T-cell (primary cell): Measurements from ENCODE around the gene NPBWR2. TPM values are rescaled to one million over a fixed set of nuclear protein-coding genes. Genes with fewer than 3 reads are reported as not detected.

Source experiments
- ATAC-seq, 4 experiments: fragments of 200-7000 bp in 3 of 4; fragments of 150-1000 bp in 1 of 4; cut with Tn5 transposase; replicated peaks in 1 of 4; 1 replicate in 3 of 4; 2 replicates in 1 of 4; pipeline ENCODE4 v1.10.0; 2021; ENCODE audit warnings: moderate library complexity in 3 of 4, mild to moderate bottlenecking in 2 of 4, moderate number of reproducible peaks in 1 of 4
- CTCF ChIA-PET, 2 donors: fragments of 300-600 bp; sonication (Branson Sonifier 250); formaldehyde crosslinking; loops; one replicate each; lab custom pipeline; 2022; ENCODE audit warnings: antibody characterized with exemption in 2 of 2; lab: Charles Lee
- POLR2A ChIA-PET, 2 donors: fragments of 300-600 bp; sonication (Branson Sonifier 250); formaldehyde crosslinking; loops; one replicate each; lab custom pipeline; 2022; ENCODE audit warnings: antibody characterized with exemption in 2 of 2; lab: Charles Lee
- DNase-seq, 35 experiments: peaks; one replicate each; pipeline versions ENCODE4 v3.0.0 to v3.0.0-alpha.2; 2013 to 2023
- H3K27ac ChIP-seq: one replicate; pipeline ENCODE4 v1.5.1; 2013; ENCODE audit warnings: low read length
- H3K27me3 ChIP-seq, 2 experiments: replicated peaks in 1 of 2; 1 replicate in 1 of 2; 2 replicates in 1 of 2; pipeline versions ENCODE4 v1.6.1 to v1.7.0; 2013; ENCODE audit warnings: low read length in 1 of 2, mixed read lengths in 1 of 2; ENCODE audit not compliant: control insufficient read depth in 2 of 2, insufficient read depth in 2 of 2; ENCODE audit errors: extremely low read depth in 1 of 2
- H3K36me3 ChIP-seq, 2 donors: 1 replicate in 1 of 2; 2 replicates in 1 of 2; pipeline versions ENCODE4 v1.6.1 to v1.7.0; 2013; ENCODE audit warnings: low read length in 1 of 2; ENCODE audit not compliant: control insufficient read depth in 2 of 2, insufficient read depth in 1 of 2; ENCODE audit errors: extremely low read depth in 1 of 2
- H3K4me1 ChIP-seq, 2 experiments: 1 replicate in 1 of 2; 2 replicates in 1 of 2; pipeline versions ENCODE4 v1.6.1 to v1.7.0; 2013; ENCODE audit warnings: low read length in 2 of 2, mixed read lengths in 1 of 2; ENCODE audit not compliant: insufficient read depth in 2 of 2, control insufficient read depth in 1 of 2; ENCODE audit errors: extremely low read depth in 1 of 2
- H3K4me3 ChIP-seq, 2 donors: 1 replicate in 1 of 2; 2 replicates in 1 of 2; pipeline versions ENCODE4 v1.5.1 to v1.7.0; 2013; ENCODE audit warnings: mild to moderate bottlenecking in 2 of 2, low read length in 1 of 2, moderate library complexity in 1 of 2; ENCODE audit not compliant: control insufficient read depth in 1 of 2; ENCODE audit errors: extremely low read depth in 1 of 2
- H3K9me3 ChIP-seq: 2 replicates; pipeline ENCODE4 v1.7.0; 2013
- H3K27ac Mint-ChIP-seq, 2 donors: one replicate each; pipeline ENCODE4 v1.8.0; 2020 to 2021; ENCODE audit warnings: mild to moderate bottlenecking in 2 of 2, mixed read lengths in 2 of 2
- H3K27me3 Mint-ChIP-seq, 2 donors: one replicate each; pipeline ENCODE4 v1.8.0; 2021 to 2022; ENCODE audit warnings: mixed read lengths in 2 of 2
- H3K36me3 Mint-ChIP-seq: one replicate; pipeline ENCODE4 v1.8.0; 2021; ENCODE audit warnings: mixed read lengths
- H3K4me1 Mint-ChIP-seq, 3 donors: one replicate each; pipeline ENCODE4 v1.8.0; 2020 to 2022; ENCODE audit warnings: mixed read lengths in 3 of 3, mild to moderate bottlenecking in 1 of 3
- H3K4me3 Mint-ChIP-seq, 3 donors: one replicate each; pipeline ENCODE4 v1.8.0; 2020 to 2022; ENCODE audit warnings: mild to moderate bottlenecking in 3 of 3, mixed read lengths in 3 of 3, moderate library complexity in 3 of 3
- H3K9me3 Mint-ChIP-seq, 3 donors: one replicate each; pipeline ENCODE4 v1.8.0; 2020 to 2022; ENCODE audit warnings: mixed read lengths in 3 of 3
- WGBS: methylation state at CpG from one replicate; pipeline ENCODE4 v1.1.5; 2013; ENCODE audit warnings: missing lambda C conversion rate; ENCODE audit not compliant: insufficient coverage; 5-methylcytosine and 5-hydroxymethylcytosine counted together
- total RNA-seq, 35 experiments: library from RNA in 6 of 35; stranded (reverse) in 6 of 35; fragments of 120-200 nt in 1 of 35; gene quantifications; one replicate each; pipeline versions ENCODE4 v1.2.1 to v1.2.4 and lab custom pipeline; 2013 to 2026

The NPBWR2 gene, protein sequence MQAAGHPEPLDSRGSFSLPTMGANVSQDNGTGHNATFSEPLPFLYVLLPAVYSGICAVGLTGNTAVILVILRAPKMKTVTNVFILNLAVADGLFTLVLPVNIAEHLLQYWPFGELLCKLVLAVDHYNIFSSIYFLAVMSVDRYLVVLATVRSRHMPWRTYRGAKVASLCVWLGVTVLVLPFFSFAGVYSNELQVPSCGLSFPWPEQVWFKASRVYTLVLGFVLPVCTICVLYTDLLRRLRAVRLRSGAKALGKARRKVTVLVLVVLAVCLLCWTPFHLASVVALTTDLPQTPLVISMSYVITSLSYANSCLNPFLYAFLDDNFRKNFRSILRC
- total RNA-seq (not detected), total RNA-seq (lab: John Stamatoyannopoulos, UW) (0 to 0.12 (median 0) reads per million in 29 experiments)
- not detected for total RNA-seq (2013)

DNA sequence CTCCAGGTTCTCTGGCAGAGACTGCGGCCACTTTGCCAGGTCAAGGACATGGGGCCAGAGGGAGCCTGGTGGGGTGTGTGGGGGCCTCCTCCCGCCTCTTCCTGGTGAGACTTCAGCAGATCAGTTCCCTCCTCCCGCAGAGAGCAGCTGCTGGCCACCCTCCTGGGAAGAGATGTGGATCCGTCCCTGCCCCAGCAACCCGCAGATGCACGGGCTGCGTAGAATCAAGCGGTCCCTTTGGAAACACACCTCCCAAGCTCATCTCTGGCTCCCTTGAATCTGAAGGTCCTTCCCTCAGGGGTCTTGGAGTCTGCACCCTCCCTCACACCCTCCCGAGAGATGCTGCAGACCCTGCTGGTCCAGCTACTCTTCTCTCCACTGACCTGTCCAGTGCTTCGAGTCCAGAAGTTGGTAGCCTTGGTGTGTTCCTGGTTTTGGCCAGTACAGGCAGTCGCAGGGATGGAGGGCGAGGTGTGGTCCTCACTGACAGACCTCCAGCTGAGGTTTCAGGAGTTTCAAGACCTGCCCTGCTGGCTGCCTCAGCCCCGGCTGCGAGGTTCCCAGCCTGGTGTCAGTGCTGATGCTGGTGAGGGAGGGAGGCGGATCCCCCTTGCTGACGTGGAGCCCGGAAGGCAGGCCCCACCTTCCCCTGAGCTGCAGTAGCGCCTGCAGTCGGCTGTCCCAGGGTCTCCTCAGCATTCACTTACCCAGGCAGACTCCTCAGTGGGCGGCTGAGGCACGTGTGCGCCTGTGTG lies at the start of gene NPBWR2:
Gene NPBWR2 (minus strand): TSS at position 585 of the 755 bp plus-strand sequence. CDS start 734 bp downstream, outside the sequence.
- no peak within 1 kb of the TSS for H3K27ac ChIP-seq
- peak; percentile 55 to 92 (median 62) for ATAC-seq
- CTCF ChIA-PET: no interaction called here

DNA sequence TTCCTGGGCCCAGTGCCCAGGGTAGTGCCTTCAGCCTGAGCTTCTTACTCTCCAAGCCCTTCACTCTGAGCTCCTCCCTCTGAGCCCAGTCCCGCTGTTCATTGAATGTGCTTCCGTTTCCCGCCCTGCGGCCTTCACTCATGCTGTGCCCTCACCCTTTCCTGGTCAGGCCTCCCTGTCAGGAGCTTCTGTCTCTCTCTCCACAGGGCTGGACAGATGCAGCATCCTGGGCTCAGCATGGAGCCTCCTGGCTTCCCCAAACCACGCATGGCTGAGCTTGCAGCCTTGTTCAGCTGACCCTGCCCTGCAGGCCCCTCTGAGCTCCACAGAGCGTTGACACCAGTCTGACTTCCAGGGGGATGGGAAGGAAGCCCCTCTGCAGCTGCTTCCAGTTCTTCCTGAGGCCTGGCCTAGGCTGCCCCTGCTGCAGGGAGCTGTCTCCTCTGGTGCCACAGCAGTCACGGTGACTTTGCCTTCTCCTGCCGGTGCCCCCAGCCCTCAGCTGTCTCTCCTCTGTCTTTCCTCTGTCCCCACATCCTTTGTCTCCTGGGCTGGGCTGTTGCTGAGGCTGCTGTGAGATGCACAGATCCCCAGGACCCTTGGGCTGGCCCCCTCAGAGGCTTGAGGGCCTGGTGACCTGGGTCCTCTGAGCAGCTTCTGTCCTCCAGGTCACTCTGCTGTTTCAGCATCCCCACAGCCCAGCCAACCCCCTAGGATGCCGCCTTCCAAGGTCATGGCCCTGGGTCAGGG lies 48.9 kb upstream of the NPBWR2 start:
- no peak overlapping the region for H3K27ac Mint-ChIP-seq
- DNase-seq (no peak), ATAC-seq (no peak)
- Histone ChIP-seq H3K27me3 (peaks cover 0 to 55% of the 10 kb centered on the region in 2 experiments), H3K9me3 (no peaks in the 10 kb centered on the region), H3K27ac (no peak overlapping the region), H3K4me3 (no peak overlapping the region), H3K4me1 (no peaks in the 10 kb centered on the region), H3K36me3 (no peaks in the 10 kb centered on the region)
- WGBS: 73% methylated on average over 9 of the region's 9 CpGs
- H3K36me3 Mint-ChIP-seq: no peaks in the 10 kb centered on the region
- H3K4me1 Mint-ChIP-seq: no peaks in the 10 kb centered on the region
- no peaks in the 10 kb centered on the region for H3K9me3 Mint-ChIP-seq
- ChIA-PET POLR2A (no interaction called here), CTCF (no interaction called here)
- H3K4me3 Mint-ChIP-seq: no peak overlapping the region
- H3K27me3 Mint-ChIP-seq: peaks cover 7 to 23% of the 10 kb centered on the region in 2 donors

More for the DNA sequence above, at the start of gene NPBWR2:
- peak in 22 of 35 experiments; percentile 18 to 58 (median 36) for DNase-seq
- Mint-ChIP-seq H3K4me1 (peaks cover 8 to 17% (median 17%) of the 10 kb centered on the region in 3 donors), H3K27ac (no peak within 1 kb of the TSS), H3K36me3 (no peaks in the 10 kb centered on the region), H3K4me3 (no peak within 1 kb of the TSS), H3K27me3 (peaks cover 4 to 12% of the 10 kb centered on the region in 2 donors), H3K9me3 (no peaks in the 10 kb centered on the region)
- H3K4me3 ChIP-seq: no peak within 1 kb of the TSS
- no peaks in the 10 kb centered on the region for H3K36me3 ChIP-seq
- POLR2A ChIA-PET: no interaction called here
- peaks cover 0 to 19% of the 10 kb centered on the region in 2 experiments for H3K4me1 ChIP-seq
- H3K27me3 ChIP-seq: peaks cover 0 to 43% of the 10 kb centered on the region in 2 experiments
- 48% methylated on average over 12 of the region's 22 CpGs for WGBS
- no peaks in the 10 kb centered on the region for H3K9me3 ChIP-seq

DNA sequence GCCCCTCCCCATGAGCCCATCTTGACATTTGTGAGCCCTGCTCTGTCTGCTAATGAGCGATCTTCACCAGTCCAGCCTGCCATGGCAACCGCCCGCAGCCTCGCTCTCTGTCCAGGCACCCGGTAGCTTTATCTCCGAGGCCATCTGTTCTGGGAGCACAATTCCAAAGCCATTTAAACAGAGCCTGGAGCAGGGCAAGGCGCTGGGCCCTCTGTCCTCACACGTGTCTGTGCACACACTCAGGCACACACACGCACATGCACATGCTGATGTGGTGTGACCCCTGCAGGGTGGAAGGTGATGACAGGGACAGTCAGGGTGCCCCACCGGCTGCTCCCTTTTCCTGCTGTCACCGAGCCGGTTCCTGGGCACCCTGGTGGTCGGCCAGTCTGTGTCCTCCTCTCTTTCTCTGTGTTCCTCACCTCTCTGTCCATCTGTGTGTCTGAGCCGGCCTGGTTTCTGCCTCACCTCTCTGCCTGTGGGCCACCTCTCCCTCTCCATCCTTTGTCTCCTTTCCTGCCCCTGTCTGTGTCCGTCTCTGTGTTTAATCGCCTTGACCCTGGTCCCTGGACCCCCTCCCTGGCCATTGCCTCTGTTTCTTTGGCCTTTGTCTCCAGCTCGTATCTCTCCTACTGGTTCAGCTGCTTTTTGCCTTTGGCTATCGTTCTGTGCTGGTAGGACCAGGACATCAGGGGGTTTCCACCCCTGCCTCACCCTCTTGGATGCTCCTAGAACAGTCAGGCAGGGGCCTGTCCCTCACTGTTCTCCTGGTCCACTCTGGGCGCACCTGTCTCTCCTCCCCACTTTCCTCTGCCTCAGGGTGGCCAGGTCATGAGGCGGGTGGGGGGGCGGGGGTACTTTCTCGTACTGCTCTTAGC lies 48.1 kb upstream of the NPBWR2 start:
- CTCF ChIA-PET: no interaction called here
- no peaks in the 10 kb centered on the region for H3K9me3 Mint-ChIP-seq

DNA sequence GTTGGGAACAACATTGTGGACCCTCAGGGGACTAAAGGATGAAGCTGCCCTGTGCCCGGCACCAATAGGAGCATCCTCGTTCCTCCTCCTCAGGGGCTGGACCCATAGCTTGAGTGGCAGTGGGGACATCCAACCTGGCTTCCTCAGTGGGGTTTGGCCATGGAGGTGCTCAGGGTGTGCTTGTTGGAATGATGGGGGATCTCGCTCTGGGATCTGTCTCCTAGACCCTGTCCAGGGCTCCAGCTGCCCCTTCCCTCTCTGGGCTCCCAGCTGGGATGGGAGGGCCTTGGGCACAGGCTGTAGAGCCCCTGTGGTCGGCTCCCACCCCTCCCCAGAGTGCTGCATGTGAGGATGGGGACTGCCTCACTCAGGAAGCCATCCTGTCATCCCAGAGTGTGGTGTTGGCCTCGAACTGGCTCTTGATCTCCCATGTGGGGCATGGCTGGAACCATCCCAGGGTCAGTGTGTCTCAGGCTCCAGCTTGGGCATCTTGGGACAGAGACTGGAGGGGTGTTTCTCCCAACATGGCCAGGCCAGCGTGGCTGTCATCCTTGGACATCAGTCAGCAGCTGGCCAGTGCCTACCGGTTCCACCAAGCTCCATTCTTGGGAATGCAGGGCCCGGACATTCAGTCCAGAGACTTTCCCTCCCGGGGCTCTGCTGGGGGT lies 47.4 kb upstream of the NPBWR2 start:
- peaks cover 0 to 39% of the 10 kb centered on the region in 2 experiments for H3K27me3 ChIP-seq
- H3K27ac ChIP-seq: no peak overlapping the region
- no peak overlapping the region for H3K4me3 ChIP-seq
- ATAC-seq (no peak), DNase-seq (no peak)
- Mint-ChIP-seq H3K36me3 (no peaks in the 10 kb centered on the region), H3K27ac (no peak overlapping the region), H3K9me3 (no peaks in the 10 kb centered on the region), H3K4me1 (no peaks in the 10 kb centered on the region), H3K4me3 (no peak overlapping the region), H3K27me3 (peaks cover 6 to 9% of the 10 kb centered on the region in 2 donors)
- WGBS: 67% methylated on average over 6 of the region's 9 CpGs
- no peaks in the 10 kb centered on the region for H3K36me3 ChIP-seq
- ChIA-PET CTCF (no interaction called here), POLR2A (no interaction called here)
- no peaks in the 10 kb centered on the region for H3K9me3 ChIP-seq
- no peaks in the 10 kb centered on the region for H3K4me1 ChIP-seq

More for the DNA sequence above, 48.1 kb upstream of the NPBWR2 start:
- Histone ChIP-seq H3K27me3 (peaks cover 0 to 47% of the 10 kb centered on the region in 2 experiments), H3K27ac (no peak overlapping the region), H3K4me1 (no peaks in the 10 kb centered on the region), H3K4me3 (no peak overlapping the region), H3K9me3 (no peaks in the 10 kb centered on the region), H3K36me3 (no peaks in the 10 kb centered on the region)
- H3K4me1 Mint-ChIP-seq: no peaks in the 10 kb centered on the region
- no peak overlapping the region for H3K4me3 Mint-ChIP-seq
- POLR2A ChIA-PET: no interaction called here
- H3K36me3 Mint-ChIP-seq: no peaks in the 10 kb centered on the region
- H3K27me3 Mint-ChIP-seq: peaks cover 6 to 16% of the 10 kb centered on the region in 2 donors
- ATAC-seq (no peak), DNase-seq (no peak)
- H3K27ac Mint-ChIP-seq: peak overlapping the region in 1 of 2 donors; percentile 29
- 82% methylated on average over 19 of the region's 22 CpGs for WGBS

DNA sequence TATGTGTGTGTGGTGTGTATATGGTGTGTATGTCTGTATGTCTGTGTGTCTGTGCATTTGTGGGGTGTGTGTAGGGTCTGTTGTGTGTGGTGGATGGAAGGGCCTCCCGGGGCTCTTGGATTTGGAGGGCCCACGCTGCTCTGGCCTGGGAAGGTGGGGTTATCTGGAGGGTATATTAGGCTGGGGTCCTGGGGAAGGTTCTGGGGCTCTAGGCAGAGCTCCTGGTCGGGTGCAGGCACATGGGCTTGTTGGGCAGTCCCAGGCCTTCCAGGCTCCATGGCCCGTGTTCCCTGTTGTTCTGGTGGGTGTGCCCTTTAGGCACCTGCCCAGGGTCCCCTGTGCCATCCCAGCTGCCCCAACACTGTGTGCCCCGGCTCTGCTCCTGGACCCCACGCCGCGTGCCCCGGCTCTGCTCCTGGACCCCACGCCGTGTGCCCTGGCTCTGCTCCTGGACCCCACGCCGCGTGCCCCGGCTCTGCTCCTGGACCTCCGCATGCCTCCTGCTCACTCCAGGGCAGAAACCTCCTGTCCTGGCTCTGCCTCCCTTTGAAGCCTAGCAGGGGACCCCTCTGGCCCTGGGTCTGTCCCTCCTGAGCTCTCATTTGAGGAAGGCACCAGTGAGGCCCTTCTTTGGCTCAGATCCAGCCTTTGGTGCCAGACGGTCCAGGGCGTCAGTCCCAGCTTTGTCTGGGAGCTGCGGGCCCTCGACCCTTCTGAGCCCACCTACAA lies 46.7 kb upstream of the NPBWR2 start:
- CTCF ChIA-PET: no interaction called here

More for the DNA sequence above, 46.7 kb upstream of the NPBWR2 start:
- ATAC-seq (no peak), DNase-seq (no peak)
- H3K4me3 ChIP-seq: no peak overlapping the region
- peaks cover 0 to 32% of the 10 kb centered on the region in 2 experiments for H3K27me3 ChIP-seq
- no peaks in the 10 kb centered on the region for H3K9me3 ChIP-seq
- H3K36me3 Mint-ChIP-seq: no peaks in the 10 kb centered on the region
- H3K36me3 ChIP-seq: no peaks in the 10 kb centered on the region
- H3K4me1 Mint-ChIP-seq: no peaks in the 10 kb centered on the region
- POLR2A ChIA-PET: no interaction called here
- WGBS: 87% methylated on average over 20 of the region's 20 CpGs
- H3K4me3 Mint-ChIP-seq: no peak overlapping the region
- no peaks in the 10 kb centered on the region for H3K4me1 ChIP-seq
- H3K9me3 Mint-ChIP-seq: no peaks in the 10 kb centered on the region
- H3K27me3 Mint-ChIP-seq: peaks cover 3 to 4% of the 10 kb centered on the region in 2 donors
- H3K27ac ChIP-seq: no peak overlapping the region
- no peak overlapping the region for H3K27ac Mint-ChIP-seq
